ENCODE results near the gene PFKM.
"Not testable (repeated sequence)": the region's sequence is repeated elsewhere in the genome, so short reads cannot be mapped to it uniquely, and the experiment has no call there.

The PFKM gene

DNA sequence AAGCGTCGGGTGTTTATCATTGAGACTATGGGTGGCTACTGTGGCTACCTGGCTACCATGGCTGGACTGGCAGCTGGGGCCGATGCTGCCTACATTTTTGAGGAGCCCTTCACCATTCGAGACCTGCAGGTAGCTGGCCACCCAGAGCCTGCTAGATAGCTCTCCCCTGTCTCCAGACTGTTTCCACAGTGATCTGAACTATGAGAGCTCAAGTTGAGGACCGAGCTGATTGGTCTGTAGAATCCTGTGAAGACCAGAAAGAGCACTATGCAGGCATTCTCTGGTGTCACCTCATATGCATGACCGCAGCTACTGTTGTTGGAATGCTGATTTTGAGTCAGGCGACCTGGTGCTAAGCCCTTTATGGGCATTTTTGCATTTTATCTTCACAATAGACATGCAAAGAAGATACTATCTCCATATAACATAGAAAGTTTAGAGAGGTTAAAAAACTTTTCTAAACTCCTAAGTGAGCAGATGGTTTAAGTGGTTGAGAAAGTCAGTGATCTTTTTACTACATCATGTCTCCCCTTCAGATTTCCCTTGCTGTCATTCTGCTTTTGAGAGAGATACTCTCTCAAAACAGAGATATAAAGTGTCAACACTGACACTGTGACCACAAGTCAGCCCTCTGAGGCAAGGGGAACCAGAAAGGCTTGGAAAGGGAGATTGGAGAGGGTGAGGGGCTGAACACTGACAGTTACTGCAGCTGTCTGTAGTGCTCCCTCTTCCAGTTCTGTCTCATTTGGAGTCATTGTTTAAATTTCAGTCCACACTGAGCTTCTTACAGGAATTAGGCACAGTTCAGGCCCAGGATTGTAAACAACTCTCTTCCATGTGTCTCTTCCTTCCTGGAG is 23.9 kb downstream of the PFKM start:
- no peak for DNase-seq (ENCODE audit: low spot score)
- TF ChIP-seq, protein P1, sequence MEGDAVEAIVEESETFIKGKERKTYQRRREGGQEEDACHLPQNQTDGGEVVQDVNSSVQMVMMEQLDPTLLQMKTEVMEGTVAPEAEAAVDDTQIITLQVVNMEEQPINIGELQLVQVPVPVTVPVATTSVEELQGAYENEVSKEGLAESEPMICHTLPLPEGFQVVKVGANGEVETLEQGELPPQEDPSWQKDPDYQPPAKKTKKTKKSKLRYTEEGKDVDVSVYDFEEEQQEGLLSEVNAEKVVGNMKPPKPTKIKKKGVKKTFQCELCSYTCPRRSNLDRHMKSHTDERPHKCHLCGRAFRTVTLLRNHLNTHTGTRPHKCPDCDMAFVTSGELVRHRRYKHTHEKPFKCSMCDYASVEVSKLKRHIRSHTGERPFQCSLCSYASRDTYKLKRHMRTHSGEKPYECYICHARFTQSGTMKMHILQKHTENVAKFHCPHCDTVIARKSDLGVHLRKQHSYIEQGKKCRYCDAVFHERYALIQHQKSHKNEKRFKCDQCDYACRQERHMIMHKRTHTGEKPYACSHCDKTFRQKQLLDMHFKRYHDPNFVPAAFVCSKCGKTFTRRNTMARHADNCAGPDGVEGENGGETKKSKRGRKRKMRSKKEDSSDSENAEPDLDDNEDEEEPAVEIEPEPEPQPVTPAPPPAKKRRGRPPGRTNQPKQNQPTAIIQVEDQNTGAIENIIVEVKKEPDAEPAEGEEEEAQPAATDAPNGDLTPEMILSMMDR (IDR thresholded peaks at IDR 0.05; ENCODE audit: extremely low read depth, insufficient read depth, missing control alignments), result no peak

DNA sequence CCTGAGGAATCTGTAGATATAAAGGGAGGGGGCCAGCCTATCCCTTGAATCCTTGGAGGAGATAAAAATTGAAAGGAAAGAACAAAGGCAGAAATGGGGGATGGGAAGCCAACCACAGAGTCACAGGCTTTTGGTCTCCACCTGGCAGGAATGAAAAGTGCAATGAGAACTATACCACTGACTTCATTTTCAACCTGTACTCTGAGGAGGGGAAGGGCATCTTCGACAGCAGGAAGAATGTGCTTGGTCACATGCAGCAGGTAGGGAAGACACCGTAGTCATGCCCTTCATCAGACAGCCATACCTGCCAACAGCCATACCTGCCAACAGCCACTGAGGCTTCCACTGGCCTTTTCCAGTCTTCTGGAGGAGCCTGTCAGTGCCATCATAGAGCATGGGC is 24.7 kb downstream of the PFKM start:
- in situ Hi-C loops (cut with MboI; ENCODE audit: low pct_unique_long_range_greater_than_20kb, low sequenced_read_pairs, unreplicated experiment), result no loop called here
- TF ChIP-seq, protein P1 (IDR thresholded peaks at IDR 0.05; ENCODE audit: extremely low read depth, insufficient read depth, missing control alignments), result no peak
- no peak for DNase-seq (ENCODE audit: low spot score)

More for the DNA sequence above, 23.9 kb downstream of the PFKM start:
- in situ Hi-C loops (cut with MboI; ENCODE audit: low pct_unique_long_range_greater_than_20kb, low sequenced_read_pairs, unreplicated experiment), result no loop called here

DNA sequence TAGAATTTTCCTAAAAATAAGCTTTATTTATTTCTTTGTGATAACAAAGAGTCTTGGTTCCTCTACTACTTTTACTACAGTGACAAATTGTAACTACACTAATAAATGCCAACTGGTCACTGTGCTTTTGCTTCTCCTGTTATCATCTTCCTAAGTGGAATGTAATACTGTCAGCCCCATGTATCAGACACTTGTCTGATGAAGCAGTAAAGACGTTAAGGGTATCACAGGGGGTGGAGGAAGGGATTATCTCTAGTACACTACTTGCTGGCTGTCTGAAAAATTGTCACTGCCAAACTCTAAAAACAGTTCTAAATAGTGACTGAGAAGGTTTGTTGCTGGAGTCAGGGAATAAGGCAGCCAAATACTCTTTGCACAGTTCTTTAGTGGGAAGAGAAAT is 26.8 kb downstream of the PFKM start:
- TF ChIP-seq, protein P1 (IDR thresholded peaks at IDR 0.05; ENCODE audit: extremely low read depth, insufficient read depth, missing control alignments), result no peak
- DNase-seq (ENCODE audit: low spot score), result no peak
- in situ Hi-C loops (cut with MboI; ENCODE audit: low pct_unique_long_range_greater_than_20kb, low sequenced_read_pairs, unreplicated experiment), result no loop called here

DNA sequence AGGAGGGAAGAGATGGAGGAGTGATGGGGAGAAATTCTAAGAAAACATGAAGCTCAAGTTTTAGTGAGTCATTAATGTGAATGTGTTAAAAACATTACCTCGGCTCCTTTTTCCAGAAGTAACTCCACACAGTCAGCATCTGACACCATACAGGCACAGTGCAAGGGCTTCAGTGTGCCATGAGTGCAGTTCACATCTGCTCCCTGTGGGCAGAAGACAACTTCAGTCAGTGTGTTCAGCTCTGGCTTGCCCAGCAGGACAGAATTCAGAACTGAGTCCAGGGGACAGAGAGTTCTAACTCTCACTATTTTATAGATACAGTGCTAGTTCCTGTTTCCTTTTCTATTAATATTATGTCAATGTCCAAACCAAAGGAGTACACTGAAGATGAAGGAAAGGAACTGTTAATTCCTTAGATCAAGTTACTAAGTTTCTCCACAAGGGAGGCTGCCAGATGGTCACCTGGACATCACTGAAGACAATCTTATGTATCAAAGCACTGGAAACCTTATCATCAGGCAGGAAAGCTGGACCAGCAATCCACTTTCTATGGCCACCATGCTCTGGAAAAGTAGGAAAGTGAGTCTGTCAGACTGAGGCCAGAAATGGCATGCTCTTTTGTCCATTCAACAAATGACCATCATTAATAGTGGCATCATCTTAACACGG is 32.1 kb downstream of the PFKM start:
- in situ Hi-C loops (cut with MboI; ENCODE audit: low pct_unique_long_range_greater_than_20kb, low sequenced_read_pairs, unreplicated experiment), result loop anchor here (25.0 kb wide), 1 partner anchor 414 kb away; the partner anchor contains the start of gene ENDOU

DNA sequence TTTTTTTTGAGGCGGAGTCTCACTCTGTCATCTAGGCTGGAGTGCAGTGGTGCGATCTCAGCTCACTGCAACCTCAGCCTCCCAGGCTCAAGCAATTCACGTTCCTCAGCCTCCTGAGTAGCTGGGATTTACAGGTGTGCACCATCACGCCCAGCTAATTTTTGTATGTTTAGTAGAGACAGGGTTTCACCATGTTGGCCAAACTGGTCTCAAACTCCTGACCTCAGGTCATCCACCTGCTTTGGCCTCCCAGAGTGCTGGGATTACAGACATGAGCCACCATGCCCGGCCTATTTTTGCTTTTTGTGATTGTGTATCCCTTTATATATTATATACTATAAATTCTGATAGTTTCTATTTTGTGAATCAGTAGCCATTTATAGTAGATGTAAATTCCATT is 36.6 kb downstream of the PFKM start:
- DNase-seq (ENCODE audit: low spot score), result not testable (repeated sequence)
- in situ Hi-C loops (cut with MboI; ENCODE audit: low pct_unique_long_range_greater_than_20kb, low sequenced_read_pairs, unreplicated experiment), result loop anchor here (25.0 kb wide), 1 partner anchor 418 kb away; the partner anchor contains the start of gene ENDOU

More for the DNA sequence above, 32.1 kb downstream of the PFKM start:
- TF ChIP-seq, protein P1 (IDR thresholded peaks at IDR 0.05; ENCODE audit: extremely low read depth, insufficient read depth, missing control alignments), result no peak
- DNase-seq (ENCODE audit: low spot score), result no peak

DNA sequence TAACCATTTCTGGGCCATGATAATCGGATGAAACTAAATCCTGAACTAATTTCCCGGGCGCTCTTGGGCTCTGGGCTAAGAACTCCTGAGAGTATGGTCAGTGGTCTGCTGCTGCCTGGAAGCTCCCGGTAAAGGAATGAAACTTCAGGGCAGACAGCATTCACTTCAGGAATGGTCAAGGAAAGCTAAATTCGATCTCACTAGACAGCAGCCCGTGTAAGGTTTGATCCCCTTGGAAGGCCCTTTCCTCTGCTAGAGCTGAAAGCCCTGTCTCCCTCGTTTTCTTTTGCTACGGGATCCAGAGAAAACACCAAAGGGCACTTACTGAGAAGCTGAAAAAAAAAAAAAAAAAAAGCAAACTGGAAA is 37.5 kb downstream of the PFKM start:
- DNase-seq (ENCODE audit: low spot score), result no peak
- TF ChIP-seq, protein P1 (IDR thresholded peaks at IDR 0.05; ENCODE audit: extremely low read depth, insufficient read depth, missing control alignments), result no peak
- in situ Hi-C loops (cut with MboI; ENCODE audit: low pct_unique_long_range_greater_than_20kb, low sequenced_read_pairs, unreplicated experiment), result loop anchor here (25.0 kb wide), 1 partner anchor 419 kb away; the partner anchor contains the start of gene ENDOU

Measured in GM13977 (cell line).